ENCODE results near the gene TGM1.

TGM1 gene

GRCh38 chr14:24269910-24270536 is 7.0 kb upstream of the TGM1 start:
- DNase-seq: no peak

GRCh38 chr14:24269368-24269767 is 6.4 kb upstream of the TGM1 start:
- DNase-seq: no peak

GRCh38 chr14:24268225-24268624 is 5.2 kb upstream of the TGM1 start:
- no peak for DNase-seq

- DNase-seq: no peak
Measured at GRCh38 chr14:24267516-24267915, 4.5 kb upstream of the TGM1 start.

GRCh38 chr14:24266344-24267244 is 3.6 kb upstream of the TGM1 start:
- no peak for DNase-seq

- DNase-seq: no peak
Measured at GRCh38 chr14:24264298-24264697, 1.3 kb upstream of the TGM1 start.

- DNase-seq: no peak
Measured at GRCh38 chr14:24263848-24264247, 871 bp upstream of the TGM1 start.

- DNase-seq: no peak
Measured at GRCh38 chr14:24261969-24262327, 1.0 kb downstream of the TGM1 start.

- no peak for DNase-seq
Measured at GRCh38 chr14:24261256-24261968, 1.6 kb downstream of the TGM1 start.

GRCh38 chr14:24260780-24261157 is 2.2 kb downstream of the TGM1 start:
- no peak for DNase-seq

GRCh38 chr14:24260026-24260779 is 2.8 kb downstream of the TGM1 start:
- DNase-seq: no peak

GRCh38 chr14:24259282-24260025 is 3.5 kb downstream of the TGM1 start:
- DNase-seq: no peak

GRCh38 chr14:24258548-24259265 is 4.3 kb downstream of the TGM1 start:
- DNase-seq: no peak

GRCh38 chr14:24258119-24258518 is 4.9 kb downstream of the TGM1 start:
- DNase-seq: no peak

GRCh38 chr14:24256960-24257359 is 6.0 kb downstream of the TGM1 start:
- DNase-seq: no peak

- no peak for DNase-seq
Measured at GRCh38 chr14:24255931-24256711, 6.9 kb downstream of the TGM1 start.

GRCh38 chr14:24255438-24255837 is 7.5 kb downstream of the TGM1 start:
- no peak for DNase-seq

- no peak for DNase-seq
Measured at GRCh38 chr14:24254630-24255392, 8.2 kb downstream of the TGM1 start.

GRCh38 chr14:24253936-24254335 is 9.0 kb downstream of the TGM1 start:
- DNase-seq: no peak

All from NCI-H2107 (cell line).